ENCODE data around the gene CDC42SE2.
A peak's percentile ranks its signal among the peaks of the same experiment; 100 is the strongest.
"Not testable (repeated sequence)": the region's sequence is repeated elsewhere in the genome, so short reads cannot be mapped to it uniquely, and the experiment has no call there.

Gene CDC42SE2

GRCh38 chr5:131328536-131329285 is 64.9 kb downstream of the CDC42SE2 start:
- no peak for TF ChIP-seq CTCF (conservative IDR thresholded peaks at IDR 0.05; ENCODE audit: low read depth, low read length)
- H3K4me3 ChIP-seq (ENCODE audit: low read depth, low read length), result no peak overlapping the region
- peak; percentile 58 for DNase-seq (ENCODE audit: low read depth)

DNA sequence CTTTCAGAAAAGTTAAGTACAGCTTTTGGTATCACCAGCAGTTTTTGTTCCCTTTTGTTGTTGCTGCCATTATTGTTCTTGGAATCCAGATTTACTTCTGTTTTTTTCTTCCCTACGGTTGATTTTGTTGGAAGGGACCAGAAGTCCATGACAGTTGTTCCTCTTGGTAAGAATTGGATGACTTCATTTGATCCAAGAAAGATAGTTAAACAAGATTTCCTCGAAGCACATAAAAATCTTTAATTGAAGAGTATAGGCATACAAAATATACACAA is 65.4 kb downstream of the CDC42SE2 start:
- no peak for DNase-seq (ENCODE audit: low read depth)
- no peak for TF ChIP-seq CTCF (conservative IDR thresholded peaks at IDR 0.05; ENCODE audit: low read depth, low read length)
- no peak overlapping the region for H3K4me3 ChIP-seq (ENCODE audit: low read depth, low read length)

DNA sequence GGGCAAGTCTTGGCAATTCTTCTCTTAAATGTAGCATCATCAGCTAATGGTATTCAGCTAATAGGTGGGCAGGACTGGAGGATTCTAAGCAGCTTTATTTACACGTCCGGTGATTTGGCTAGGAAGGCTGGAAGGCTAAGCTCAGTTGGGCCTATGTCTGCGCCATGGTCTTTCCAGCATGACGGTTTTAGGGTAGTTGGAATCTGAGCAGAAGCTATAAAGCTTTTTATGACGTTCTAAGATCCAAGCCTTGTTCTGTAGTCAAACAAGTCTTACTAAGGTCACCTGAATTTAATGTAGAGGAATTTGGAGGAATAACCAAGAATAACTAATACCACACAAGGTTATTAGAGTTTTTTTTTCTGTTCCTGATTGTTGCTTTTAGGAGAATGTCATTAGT is 66.2 kb downstream of the CDC42SE2 start:
- no peak for TF ChIP-seq CTCF (conservative IDR thresholded peaks at IDR 0.05; ENCODE audit: low read depth, low read length)
- DNase-seq (ENCODE audit: low read depth), result no peak

DNA sequence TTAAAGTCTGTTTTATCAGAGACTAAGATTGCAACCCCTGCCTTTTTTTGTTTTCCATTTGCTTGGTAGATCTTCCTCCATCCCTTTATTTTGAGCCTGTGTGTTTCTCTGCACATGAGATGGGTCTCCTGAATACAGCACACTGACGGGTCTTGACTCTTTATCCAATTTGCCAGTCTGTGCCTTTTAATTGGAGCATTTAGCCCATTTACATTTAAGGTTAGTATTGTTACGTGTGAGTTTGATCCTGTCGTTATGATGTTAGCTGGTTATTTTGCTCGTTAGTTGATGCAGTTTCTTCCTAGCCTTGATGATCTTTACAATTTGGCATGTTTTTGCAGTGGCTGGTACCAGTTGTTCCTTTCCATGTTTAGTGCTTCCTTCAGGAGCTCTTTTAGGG is 71.9 kb downstream of the CDC42SE2 start:
- not testable (repeated sequence) for H3K4me3 ChIP-seq (ENCODE audit: low read depth, low read length)

More for the DNA sequence above, 66.2 kb downstream of the CDC42SE2 start:
- H3K4me3 ChIP-seq (ENCODE audit: low read depth, low read length), result no peak overlapping the region

DNA sequence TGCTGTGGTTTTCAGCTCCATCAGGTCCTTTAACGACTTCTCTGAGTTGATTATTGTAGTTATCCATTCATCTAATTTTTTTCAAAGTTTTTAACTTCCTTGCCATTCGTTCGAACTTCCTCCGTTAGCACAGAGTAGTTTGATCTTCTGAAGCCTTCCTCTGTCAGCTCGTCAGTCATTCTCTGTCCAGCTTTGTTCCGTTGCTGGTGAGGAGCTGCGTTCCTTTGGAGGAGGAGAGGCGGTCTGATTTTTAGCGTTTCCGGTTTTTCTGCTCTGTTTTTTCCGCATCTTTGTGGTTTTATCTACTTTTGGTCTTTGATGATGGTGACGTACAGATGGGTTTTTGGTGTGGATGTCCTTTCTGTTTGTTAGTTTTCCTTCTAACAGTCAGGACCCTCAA is 72.9 kb downstream of the CDC42SE2 start:
- H3K4me3 ChIP-seq (ENCODE audit: low read depth, low read length); DNase-seq (ENCODE audit: low read depth): not testable (repeated sequence)

More for the DNA sequence above, 71.9 kb downstream of the CDC42SE2 start:
- not testable (repeated sequence) for DNase-seq (ENCODE audit: low read depth)

- H3K4me3 ChIP-seq (ENCODE audit: low read depth, low read length); DNase-seq (ENCODE audit: low read depth): not testable (repeated sequence)
These were observed 73.6 kb downstream of the CDC42SE2 start for GRCh38 chr5:131337240-131338050.

- no peak for TF ChIP-seq CTCF (conservative IDR thresholded peaks at IDR 0.05; ENCODE audit: low read depth, low read length)
- H3K4me3 ChIP-seq (ENCODE audit: low read depth, low read length), result no peak overlapping the region
- no peak for DNase-seq (ENCODE audit: low read depth)
These were observed 74.2 kb downstream of the CDC42SE2 start for GRCh38 chr5:131338051-131338453.

DNA sequence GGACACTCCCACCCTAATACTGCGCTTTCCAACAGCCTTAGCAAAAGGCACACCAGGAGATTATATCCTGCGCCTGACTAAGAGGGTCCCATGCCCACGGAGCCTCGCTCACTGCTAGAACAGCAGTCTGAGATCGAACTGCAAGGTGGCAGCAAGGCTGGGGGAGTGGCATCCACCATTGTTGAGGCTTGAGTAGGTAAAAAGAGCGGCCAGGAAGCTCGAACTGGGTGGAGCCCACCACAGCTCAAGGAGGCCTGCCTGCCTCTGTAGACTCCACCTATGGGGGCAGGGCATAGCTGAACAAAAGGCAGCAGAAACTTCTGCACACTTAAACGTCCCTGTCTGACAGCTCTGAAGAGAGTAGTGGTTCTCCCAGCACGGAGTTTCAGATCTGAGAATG is 80.4 kb downstream of the CDC42SE2 start:
- H3K4me3 ChIP-seq (ENCODE audit: low read depth, low read length); DNase-seq (ENCODE audit: low read depth): not testable (repeated sequence)

- not testable (repeated sequence) for DNase-seq (ENCODE audit: low read depth); H3K4me3 ChIP-seq (ENCODE audit: low read depth, low read length)
These were observed 82.4 kb downstream of the CDC42SE2 start for GRCh38 chr5:131346204-131346603.

All from choroid plexus epithelial cell (primary cell).